ENCODE data around the gene SIGLEC8. TPM values are rescaled to one million over a fixed set of nuclear protein-coding genes. Genes with fewer than 3 reads are reported as not detected.

The SIGLEC8 gene
- total and polyA plus RNA-seq, 9 of the 15 experiments (the other 6 are each of a cell fraction or from before 2014, with no cell fraction given): 0.04 to 0.65 (median 0.39) TPM

DNA sequence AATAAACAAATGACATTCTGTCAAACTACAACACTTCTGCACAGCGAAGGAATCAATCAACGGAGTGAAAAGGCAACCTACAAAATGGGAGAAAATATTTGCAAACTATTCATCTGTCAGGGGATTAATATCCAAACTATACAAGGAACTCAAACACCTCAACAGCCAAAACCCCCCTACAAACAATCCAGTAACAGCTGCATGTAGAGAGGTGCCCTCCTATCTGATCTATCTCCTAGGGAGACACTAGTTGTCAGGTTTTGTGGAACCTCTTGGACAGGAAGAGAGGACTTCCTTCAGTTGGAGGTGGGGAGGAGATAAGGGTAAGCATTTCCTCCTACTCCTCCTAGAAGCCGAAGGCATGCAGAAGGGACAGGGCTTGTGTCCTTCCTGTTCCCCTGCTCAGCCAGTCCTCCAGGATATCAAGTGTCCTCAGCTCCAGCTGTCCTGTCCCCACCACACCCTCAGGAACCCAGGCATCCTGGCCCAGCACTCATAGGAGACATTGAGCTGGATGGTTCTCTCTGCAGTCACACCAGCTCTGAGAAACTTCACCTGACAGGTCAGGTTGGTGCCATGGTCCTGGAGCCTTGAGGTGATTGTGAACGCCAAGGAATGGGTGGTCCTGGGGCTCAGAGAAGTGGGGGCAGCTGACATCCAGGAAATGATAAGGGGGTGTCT, 9.8 kb upstream of the SIGLEC8 start (continued):
- TF ChIP-seq, protein P1, sequence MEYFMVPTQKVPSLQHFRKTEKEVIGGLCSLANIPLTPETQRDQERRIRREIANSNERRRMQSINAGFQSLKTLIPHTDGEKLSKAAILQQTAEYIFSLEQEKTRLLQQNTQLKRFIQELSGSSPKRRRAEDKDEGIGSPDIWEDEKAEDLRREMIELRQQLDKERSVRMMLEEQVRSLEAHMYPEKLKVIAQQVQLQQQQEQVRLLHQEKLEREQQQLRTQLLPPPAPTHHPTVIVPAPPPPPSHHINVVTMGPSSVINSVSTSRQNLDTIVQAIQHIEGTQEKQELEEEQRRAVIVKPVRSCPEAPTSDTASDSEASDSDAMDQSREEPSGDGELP (CRISPR knock-in tag; IDR thresholded peaks at IDR 0.05; ENCODE audit: borderline replicate concordance): peak; percentile 87
- TF ChIP-seq ZNF408 (CRISPR knock-in tag; IDR thresholded peaks at IDR 0.05; ENCODE audit: low read depth) (no peak), HNRNPH1 (optimal IDR thresholded peaks at IDR 0.05; ENCODE audit: low read depth, low read length) (no peak), ZBTB1 (CRISPR knock-in tag; IDR thresholded peaks at IDR 0.05; ENCODE audit: borderline replicate concordance, low read depth) (no peak), CAMTA2 (CRISPR knock-in tag; conservative IDR thresholded peaks at IDR 0.05) (no peak), FOXP1 (CRISPR knock-in tag; IDR thresholded peaks at IDR 0.05) (peak; percentile 78; the same call in 1 of the 2 replicates), TAF1 (IDR thresholded peaks at IDR 0.05; ENCODE audit: control insufficient read depth, extremely low read depth, insufficient read depth, low read length, severe bottlenecking) (peak; percentile 90), BRCA1 (IDR thresholded peaks at IDR 0.05) (no peak), BRCA1 (CRISPR knock-in tag; IDR thresholded peaks at IDR 0.05) (0 out of 2 replicates have a peak, but pooled peaks have one; percentile 36)
- TF ChIP-seq, protein P2, sequence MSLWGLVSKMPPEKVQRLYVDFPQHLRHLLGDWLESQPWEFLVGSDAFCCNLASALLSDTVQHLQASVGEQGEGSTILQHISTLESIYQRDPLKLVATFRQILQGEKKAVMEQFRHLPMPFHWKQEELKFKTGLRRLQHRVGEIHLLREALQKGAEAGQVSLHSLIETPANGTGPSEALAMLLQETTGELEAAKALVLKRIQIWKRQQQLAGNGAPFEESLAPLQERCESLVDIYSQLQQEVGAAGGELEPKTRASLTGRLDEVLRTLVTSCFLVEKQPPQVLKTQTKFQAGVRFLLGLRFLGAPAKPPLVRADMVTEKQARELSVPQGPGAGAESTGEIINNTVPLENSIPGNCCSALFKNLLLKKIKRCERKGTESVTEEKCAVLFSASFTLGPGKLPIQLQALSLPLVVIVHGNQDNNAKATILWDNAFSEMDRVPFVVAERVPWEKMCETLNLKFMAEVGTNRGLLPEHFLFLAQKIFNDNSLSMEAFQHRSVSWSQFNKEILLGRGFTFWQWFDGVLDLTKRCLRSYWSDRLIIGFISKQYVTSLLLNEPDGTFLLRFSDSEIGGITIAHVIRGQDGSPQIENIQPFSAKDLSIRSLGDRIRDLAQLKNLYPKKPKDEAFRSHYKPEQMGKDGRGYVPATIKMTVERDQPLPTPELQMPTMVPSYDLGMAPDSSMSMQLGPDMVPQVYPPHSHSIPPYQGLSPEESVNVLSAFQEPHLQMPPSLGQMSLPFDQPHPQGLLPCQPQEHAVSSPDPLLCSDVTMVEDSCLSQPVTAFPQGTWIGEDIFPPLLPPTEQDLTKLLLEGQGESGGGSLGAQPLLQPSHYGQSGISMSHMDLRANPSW (CRISPR knock-in tag; IDR thresholded peaks at IDR 0.05): no peak; the same call in 1 of the 2 replicates
- TF ChIP-seq, protein P3, sequence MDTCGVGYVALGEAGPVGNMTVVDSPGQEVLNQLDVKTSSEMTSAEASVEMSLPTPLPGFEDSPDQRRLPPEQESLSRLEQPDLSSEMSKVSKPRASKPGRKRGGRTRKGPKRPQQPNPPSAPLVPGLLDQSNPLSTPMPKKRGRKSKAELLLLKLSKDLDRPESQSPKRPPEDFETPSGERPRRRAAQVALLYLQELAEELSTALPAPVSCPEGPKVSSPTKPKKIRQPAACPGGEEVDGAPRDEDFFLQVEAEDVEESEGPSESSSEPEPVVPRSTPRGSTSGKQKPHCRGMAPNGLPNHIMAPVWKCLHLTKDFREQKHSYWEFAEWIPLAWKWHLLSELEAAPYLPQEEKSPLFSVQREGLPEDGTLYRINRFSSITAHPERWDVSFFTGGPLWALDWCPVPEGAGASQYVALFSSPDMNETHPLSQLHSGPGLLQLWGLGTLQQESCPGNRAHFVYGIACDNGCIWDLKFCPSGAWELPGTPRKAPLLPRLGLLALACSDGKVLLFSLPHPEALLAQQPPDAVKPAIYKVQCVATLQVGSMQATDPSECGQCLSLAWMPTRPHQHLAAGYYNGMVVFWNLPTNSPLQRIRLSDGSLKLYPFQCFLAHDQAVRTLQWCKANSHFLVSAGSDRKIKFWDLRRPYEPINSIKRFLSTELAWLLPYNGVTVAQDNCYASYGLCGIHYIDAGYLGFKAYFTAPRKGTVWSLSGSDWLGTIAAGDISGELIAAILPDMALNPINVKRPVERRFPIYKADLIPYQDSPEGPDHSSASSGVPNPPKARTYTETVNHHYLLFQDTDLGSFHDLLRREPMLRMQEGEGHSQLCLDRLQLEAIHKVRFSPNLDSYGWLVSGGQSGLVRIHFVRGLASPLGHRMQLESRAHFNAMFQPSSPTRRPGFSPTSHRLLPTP (IDR thresholded peaks at IDR 0.05; ENCODE audit: borderline replicate concordance, extremely low read depth, insufficient read length): no peak
- TF ChIP-seq, protein P4, sequence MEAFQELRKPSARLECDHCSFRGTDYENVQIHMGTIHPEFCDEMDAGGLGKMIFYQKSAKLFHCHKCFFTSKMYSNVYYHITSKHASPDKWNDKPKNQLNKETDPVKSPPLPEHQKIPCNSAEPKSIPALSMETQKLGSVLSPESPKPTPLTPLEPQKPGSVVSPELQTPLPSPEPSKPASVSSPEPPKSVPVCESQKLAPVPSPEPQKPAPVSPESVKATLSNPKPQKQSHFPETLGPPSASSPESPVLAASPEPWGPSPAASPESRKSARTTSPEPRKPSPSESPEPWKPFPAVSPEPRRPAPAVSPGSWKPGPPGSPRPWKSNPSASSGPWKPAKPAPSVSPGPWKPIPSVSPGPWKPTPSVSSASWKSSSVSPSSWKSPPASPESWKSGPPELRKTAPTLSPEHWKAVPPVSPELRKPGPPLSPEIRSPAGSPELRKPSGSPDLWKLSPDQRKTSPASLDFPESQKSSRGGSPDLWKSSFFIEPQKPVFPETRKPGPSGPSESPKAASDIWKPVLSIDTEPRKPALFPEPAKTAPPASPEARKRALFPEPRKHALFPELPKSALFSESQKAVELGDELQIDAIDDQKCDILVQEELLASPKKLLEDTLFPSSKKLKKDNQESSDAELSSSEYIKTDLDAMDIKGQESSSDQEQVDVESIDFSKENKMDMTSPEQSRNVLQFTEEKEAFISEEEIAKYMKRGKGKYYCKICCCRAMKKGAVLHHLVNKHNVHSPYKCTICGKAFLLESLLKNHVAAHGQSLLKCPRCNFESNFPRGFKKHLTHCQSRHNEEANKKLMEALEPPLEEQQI (IDR thresholded peaks at IDR 0.05): peak; percentile 62; the same call in 1 of the 2 replicates
- TF ChIP-seq, protein P5, sequence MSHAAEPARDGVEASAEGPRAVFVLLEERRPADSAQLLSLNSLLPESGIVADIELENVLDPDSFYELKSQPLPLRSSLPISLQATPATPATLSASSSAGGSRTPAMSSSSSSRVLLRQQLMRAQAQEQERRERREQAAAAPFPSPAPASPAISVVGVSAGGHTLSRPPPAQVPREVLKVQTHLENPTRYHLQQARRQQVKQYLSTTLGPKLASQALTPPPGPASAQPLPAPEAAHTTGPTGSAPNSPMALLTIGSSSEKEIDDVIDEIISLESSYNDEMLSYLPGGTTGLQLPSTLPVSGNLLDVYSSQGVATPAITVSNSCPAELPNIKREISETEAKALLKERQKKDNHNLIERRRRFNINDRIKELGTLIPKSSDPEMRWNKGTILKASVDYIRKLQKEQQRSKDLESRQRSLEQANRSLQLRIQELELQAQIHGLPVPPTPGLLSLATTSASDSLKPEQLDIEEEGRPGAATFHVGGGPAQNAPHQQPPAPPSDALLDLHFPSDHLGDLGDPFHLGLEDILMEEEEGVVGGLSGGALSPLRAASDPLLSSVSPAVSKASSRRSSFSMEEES (CRISPR knock-in tag; IDR thresholded peaks at IDR 0.05): no peak

Measured in K562 (cell line).